ENCODE results near the gene VILL.

- TF ChIP-seq ZNF274 (IDR thresholded peaks at IDR 0.05; ENCODE audit: low read depth, low read length) (no peak), POLR2AphosphoS5 (IDR thresholded peaks at IDR 0.05; ENCODE audit: low read depth, low read length) (no peak), ZFX (IDR thresholded peaks at IDR 0.05) (no peak), POLR2A (IDR thresholded peaks at IDR 0.05; ENCODE audit: borderline replicate concordance, extremely low read depth, insufficient read depth, insufficient read length) (no peak), SRF (IDR thresholded peaks at IDR 0.05; ENCODE audit: low read depth) (no peak), CTCF (IDR thresholded peaks at IDR 0.05 in 2 of 3, conservative IDR thresholded peaks at IDR 0.05 in 1 of 3; ENCODE audit: borderline replicate concordance in 1 of 3, insufficient read depth in 1 of 3, low read depth in 2 of 3, low read length in 2 of 3) (no peak), MAX (IDR thresholded peaks at IDR 0.05) (no peak), EGR1 (IDR thresholded peaks at IDR 0.05; ENCODE audit: low read depth) (no peak)
Measured at GRCh38 chr3:37970802-37971201, 19.8 kb upstream of the VILL start.
